ENCODE data around the gene CAMK1D. TPM values are rescaled to one million over a fixed set of nuclear protein-coding genes. Genes with fewer than 3 reads are reported as not detected.

The CAMK1D gene
- total RNA-seq, 6 experiments from 2014 or later: 0.34 to 1.4 (median 0.43) TPM

DNA sequence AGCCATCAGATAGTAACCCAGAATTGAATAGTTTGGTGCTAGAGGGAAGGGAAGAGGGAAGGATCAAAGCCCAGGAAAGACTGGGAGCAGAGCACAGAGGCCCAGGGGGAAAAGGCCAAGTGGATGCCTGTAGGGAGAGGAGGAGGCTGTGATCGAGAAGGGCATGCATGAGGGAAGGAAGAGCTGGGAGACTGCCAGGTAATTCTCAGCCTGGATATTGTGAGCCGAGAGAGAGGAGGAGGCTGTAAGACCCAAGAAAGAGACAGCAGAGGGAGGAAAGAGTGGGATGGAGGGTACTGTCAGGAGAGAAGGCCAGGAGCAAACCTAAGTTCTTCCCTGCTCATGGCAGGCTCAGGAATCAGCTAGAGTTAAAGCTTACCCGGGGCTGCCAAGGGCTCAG is 474.0 kb downstream of the CAMK1D start:
- no peak for DNase-seq
- H3K27ac Mint-ChIP-seq: no peak overlapping the region
- no peaks in the 10 kb centered on the region for H3K36me3 Mint-ChIP-seq (ENCODE audit: low read depth)
- H3K9me3 Mint-ChIP-seq: peaks cover 31% of the 10 kb centered on the region
- TF ChIP-seq, protein P1, sequence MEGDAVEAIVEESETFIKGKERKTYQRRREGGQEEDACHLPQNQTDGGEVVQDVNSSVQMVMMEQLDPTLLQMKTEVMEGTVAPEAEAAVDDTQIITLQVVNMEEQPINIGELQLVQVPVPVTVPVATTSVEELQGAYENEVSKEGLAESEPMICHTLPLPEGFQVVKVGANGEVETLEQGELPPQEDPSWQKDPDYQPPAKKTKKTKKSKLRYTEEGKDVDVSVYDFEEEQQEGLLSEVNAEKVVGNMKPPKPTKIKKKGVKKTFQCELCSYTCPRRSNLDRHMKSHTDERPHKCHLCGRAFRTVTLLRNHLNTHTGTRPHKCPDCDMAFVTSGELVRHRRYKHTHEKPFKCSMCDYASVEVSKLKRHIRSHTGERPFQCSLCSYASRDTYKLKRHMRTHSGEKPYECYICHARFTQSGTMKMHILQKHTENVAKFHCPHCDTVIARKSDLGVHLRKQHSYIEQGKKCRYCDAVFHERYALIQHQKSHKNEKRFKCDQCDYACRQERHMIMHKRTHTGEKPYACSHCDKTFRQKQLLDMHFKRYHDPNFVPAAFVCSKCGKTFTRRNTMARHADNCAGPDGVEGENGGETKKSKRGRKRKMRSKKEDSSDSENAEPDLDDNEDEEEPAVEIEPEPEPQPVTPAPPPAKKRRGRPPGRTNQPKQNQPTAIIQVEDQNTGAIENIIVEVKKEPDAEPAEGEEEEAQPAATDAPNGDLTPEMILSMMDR (IDR thresholded peaks at IDR 0.05): no peak
- H3K27me3 Mint-ChIP-seq (ENCODE audit: insufficient read depth): peaks cover 1% of the 10 kb centered on the region; the same call in 1 of the 2 replicates
- H3K4me3 Mint-ChIP-seq: no peak overlapping the region
- H3K4me1 Mint-ChIP-seq (ENCODE audit: low read depth): no peaks in the 10 kb centered on the region

DNA sequence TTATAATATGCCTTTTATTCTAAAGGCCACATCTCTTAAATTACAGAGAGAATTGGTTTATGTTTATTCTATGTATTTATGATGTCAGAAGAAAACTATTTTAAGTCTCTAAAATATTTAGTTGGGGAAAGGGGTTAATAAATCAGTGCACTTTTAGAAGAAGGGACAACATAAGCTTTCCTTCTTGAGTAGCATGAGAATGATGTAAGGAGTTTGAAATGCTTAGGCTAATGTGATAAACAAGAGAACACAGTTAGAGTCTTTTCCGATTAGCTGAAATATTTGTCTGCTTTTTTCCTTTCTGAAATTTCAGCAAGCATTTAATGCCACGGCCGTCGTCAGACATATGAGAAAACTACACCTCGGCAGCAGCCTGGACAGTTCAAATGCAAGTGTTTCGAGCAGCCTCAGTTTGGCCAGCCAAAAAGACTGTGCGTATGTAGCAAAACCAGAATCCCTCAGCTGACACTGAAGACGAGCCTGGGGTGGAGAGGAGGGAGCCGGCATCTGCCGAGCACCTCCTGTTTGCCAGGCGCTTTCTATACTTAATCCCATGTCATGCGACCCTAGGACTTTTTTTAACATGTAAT is 476.0 kb downstream of the CAMK1D start:
- Mint-ChIP-seq H3K4me3 (no peak overlapping the region), H3K27me3 (ENCODE audit: insufficient read depth) (peaks cover 1% of the 10 kb centered on the region; the same call in 1 of the 2 replicates), H3K36me3 (ENCODE audit: low read depth) (no peaks in the 10 kb centered on the region), H3K9me3 (peaks cover 24% of the 10 kb centered on the region), H3K27ac (no peak overlapping the region), H3K4me1 (ENCODE audit: low read depth) (no peaks in the 10 kb centered on the region)
- TF ChIP-seq, protein P1 (IDR thresholded peaks at IDR 0.05): no peak
- no peak for DNase-seq

DNA sequence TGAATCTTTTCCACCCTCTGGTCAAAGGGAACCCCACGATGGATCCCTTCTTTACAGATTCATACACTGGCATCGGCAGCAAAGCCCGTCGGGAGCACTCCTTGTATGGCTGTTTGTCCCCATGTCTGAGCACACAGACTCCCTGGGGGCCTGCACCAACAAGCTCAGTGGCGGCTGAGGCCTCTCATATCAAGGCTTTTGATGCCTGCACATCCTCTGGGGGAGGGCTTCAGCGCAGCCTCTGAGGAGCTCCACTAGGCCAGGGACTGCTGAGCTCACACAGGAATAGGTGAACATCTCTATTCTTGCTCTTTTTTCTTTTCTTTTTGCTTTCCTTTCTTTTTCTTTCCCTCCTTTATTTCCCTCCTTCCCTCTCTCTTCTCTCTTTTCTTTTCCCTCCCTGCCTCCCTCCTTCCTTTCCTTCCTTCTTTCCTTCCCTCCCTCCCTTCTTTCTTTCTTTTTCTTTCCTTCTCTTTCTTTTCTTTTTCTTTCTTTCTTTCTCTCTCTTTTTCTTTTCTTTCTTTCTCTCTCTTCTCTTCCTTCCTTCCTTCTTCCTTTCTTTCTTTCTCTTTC is 477.5 kb downstream of the CAMK1D start:
- peaks cover 33% of the 10 kb centered on the region for H3K9me3 Mint-ChIP-seq
- H3K4me3 Mint-ChIP-seq: no peak overlapping the region
- peaks cover 1% of the 10 kb centered on the region; the same call in 1 of the 2 replicates for H3K27me3 Mint-ChIP-seq (ENCODE audit: insufficient read depth)
- no peak for DNase-seq
- no peaks in the 10 kb centered on the region for H3K4me1 Mint-ChIP-seq (ENCODE audit: low read depth)
- no peaks in the 10 kb centered on the region for H3K36me3 Mint-ChIP-seq (ENCODE audit: low read depth)
- TF ChIP-seq, protein P1 (IDR thresholded peaks at IDR 0.05): no peak
- no peak overlapping the region for H3K27ac Mint-ChIP-seq

DNA sequence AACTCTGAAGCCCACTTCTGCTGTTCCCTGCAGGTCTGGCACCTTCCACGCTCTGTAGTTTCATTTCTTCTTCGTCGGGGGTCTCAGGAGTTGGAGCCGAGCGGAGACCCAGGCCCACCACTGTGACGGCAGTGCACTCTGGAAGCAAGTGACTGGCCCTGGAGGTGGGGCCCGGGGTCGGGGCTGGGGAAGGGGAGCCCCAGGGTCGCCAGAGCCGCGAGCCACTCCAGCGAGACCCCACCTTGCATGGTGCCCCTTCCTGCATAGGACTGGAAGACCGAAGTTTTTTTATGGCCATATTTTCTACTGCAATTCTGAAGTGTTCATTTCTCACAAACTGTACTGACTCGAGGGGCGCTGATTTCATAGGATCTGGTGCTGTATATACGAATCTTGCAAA is 479.4 kb downstream of the CAMK1D start:
- Mint-ChIP-seq H3K4me1 (ENCODE audit: low read depth) (no peaks in the 10 kb centered on the region), H3K36me3 (ENCODE audit: low read depth) (no peaks in the 10 kb centered on the region), H3K9me3 (peaks cover 31% of the 10 kb centered on the region), H3K27me3 (ENCODE audit: insufficient read depth) (peaks cover 1% of the 10 kb centered on the region; the same call in 1 of the 2 replicates), H3K27ac (no peak overlapping the region), H3K4me3 (no peak overlapping the region)
- no peak for DNase-seq
- TF ChIP-seq, protein P1 (IDR thresholded peaks at IDR 0.05): no peak

DNA sequence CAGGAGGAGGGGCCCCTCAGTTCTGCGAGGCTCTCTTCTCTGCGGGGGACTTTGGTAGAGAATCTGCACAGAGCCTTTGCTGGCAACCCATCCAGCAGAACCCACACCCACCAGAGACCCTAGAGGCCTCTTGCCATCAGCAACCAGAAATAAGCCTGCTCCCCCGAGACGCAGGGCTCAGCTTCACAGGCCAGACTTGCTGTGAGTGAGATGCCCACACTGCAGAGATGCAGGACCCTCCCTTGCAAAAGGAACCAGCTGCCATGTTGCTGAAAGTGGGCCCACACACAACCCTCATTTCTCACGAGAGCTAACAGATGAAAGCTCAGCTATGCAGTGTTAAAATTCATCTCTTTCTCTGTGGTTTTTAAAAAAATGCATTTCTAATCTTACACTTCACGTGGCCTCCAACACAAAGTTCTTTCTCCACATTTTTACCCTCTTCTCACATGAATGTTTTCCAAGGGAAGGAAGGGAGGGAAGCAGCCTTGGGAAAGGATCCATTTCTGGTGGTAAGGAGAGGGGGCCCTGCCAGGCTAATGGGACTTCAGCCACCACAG is 480.6 kb downstream of the CAMK1D start:
- Mint-ChIP-seq H3K36me3 (ENCODE audit: low read depth) (no peaks in the 10 kb centered on the region), H3K4me1 (ENCODE audit: low read depth) (no peaks in the 10 kb centered on the region), H3K27ac (no peak overlapping the region), H3K27me3 (ENCODE audit: insufficient read depth) (no peaks in the 10 kb centered on the region; the same call in 1 of the 2 replicates), H3K4me3 (no peak overlapping the region), H3K9me3 (peaks cover 30% of the 10 kb centered on the region)
- TF ChIP-seq, protein P1 (IDR thresholded peaks at IDR 0.05): no peak
- no peak for DNase-seq
